ENCODE measurements around the gene FRMD4A. TPM values are rescaled to one million over a fixed set of nuclear protein-coding genes. Genes with fewer than 3 reads are reported as not detected.

Gene FRMD4A
- polyA plus RNA-seq, 1 donor (not counting 4 experiments of a cell fraction or from before 2014, with no cell fraction given): 12.9 TPM

DNA sequence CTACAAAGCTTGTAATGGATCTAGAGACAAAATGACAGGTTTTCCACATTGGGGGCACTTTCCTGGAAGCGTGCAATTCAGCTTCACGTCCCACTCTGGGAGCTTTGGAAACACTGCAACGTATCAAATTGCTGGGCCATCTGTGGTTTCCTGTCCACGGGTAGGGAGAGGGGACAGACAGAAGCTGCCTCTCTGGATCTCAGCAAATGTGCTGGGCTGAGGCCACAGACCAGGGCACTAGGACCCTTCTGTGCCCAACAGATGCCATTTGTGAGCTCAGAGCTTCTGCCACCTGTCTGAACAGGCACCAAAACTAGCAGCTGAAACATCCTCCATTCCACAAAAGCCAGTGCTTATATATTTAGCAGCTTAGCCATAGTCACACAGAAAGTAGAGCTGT is 40.9 kb upstream of the FRMD4A start:
- no peak overlapping the region for H2AFZ ChIP-seq (ENCODE audit: control insufficient read depth, low read length)
- H3K79me2 ChIP-seq (ENCODE audit: control insufficient read depth, insufficient read depth, low read length): no peaks in the 10 kb centered on the region
- no peak overlapping the region for H3K27ac ChIP-seq (ENCODE audit: control insufficient read depth, insufficient read depth, low read length)
- no peaks in the 10 kb centered on the region for H3K36me3 ChIP-seq (ENCODE audit: control insufficient read depth in 2 of 2, extremely low read depth in 1 of 2, insufficient read depth in 2 of 2, low read length in 2 of 2)
- no peak overlapping the region for H3K4me2 ChIP-seq (ENCODE audit: control insufficient read depth, extremely low read depth, insufficient read depth, low read depth, low read length)
- no peak for TF ChIP-seq CTCF (optimal IDR thresholded peaks at IDR 0.05 in 1 of 3, IDR thresholded peaks at IDR 0.05 in 1 of 3, conservative IDR thresholded peaks at IDR 0.05 in 1 of 3; ENCODE audit: extremely low read depth in 1 of 3, insufficient read depth in 2 of 3, low read length in 3 of 3)
- no peak for TF ChIP-seq EZH2 (IDR thresholded peaks at IDR 0.05; ENCODE audit: low read length)
- no peaks in the 10 kb centered on the region for H3K4me1 ChIP-seq (ENCODE audit: control insufficient read depth, extremely low read depth, insufficient read depth, low read length)
- DNase-seq (ENCODE audit: low read depth, low spot score): no peak
- H3K9me3 ChIP-seq (ENCODE audit: control insufficient read depth, low read depth, low read length): no peaks in the 10 kb centered on the region
- no peak overlapping the region for H3K9ac ChIP-seq (ENCODE audit: control insufficient read depth, extremely low read depth, insufficient read depth, low read length)
- dilution Hi-C loops (cut with MboI; ENCODE audit: extremely low pct_ligation_motif_present, low sequenced_read_pairs): no loop called here
- no peaks in the 10 kb centered on the region for H3K9me1 ChIP-seq (ENCODE audit: control insufficient read depth, extremely low read depth, insufficient read depth, low read length)
- H4K20me1 ChIP-seq (ENCODE audit: control insufficient read depth, extremely low read depth, insufficient read depth, low read length): no peaks in the 10 kb centered on the region
- H3K27me3 ChIP-seq (ENCODE audit: control insufficient read depth, extremely low read depth, insufficient read depth, low read length): peaks cover 9% of the 10 kb centered on the region
- no peak for FAIRE-seq
- H3K4me3 ChIP-seq (ENCODE audit: control insufficient read depth in 2 of 3, extremely low read depth in 1 of 3, insufficient read depth in 2 of 3, low read depth in 1 of 3, low read length in 3 of 3): no peak overlapping the region

DNA sequence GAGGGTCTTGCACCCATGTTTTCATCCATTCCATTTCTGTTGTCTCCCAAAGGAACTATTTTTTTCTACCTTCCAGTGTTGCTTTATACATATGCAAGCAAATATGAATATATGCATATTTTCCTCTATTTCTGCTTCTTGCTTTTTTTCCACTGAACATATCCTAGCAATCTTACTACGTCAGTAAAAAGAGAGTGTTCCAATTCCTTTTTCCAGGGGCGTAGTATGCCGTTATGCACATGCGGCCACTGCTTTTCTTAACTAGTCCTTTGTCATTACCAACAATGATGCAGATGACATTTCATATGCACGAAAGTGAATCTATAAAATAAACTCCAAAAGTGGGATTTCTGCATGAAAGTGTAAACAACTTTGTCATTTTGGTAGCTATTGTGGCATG is 40.2 kb upstream of the FRMD4A start:
- Histone ChIP-seq H2AFZ (ENCODE audit: control insufficient read depth, low read length) (no peak overlapping the region), H4K20me1 (ENCODE audit: control insufficient read depth, extremely low read depth, insufficient read depth, low read length) (no peaks in the 10 kb centered on the region), H3K4me2 (ENCODE audit: control insufficient read depth, extremely low read depth, insufficient read depth, low read depth, low read length) (no peak overlapping the region), H3K36me3 (ENCODE audit: control insufficient read depth in 2 of 2, extremely low read depth in 1 of 2, insufficient read depth in 2 of 2, low read length in 2 of 2) (no peaks in the 10 kb centered on the region), H3K27me3 (ENCODE audit: control insufficient read depth, extremely low read depth, insufficient read depth, low read length) (peaks cover 9% of the 10 kb centered on the region), H3K9ac (ENCODE audit: control insufficient read depth, extremely low read depth, insufficient read depth, low read length) (no peak overlapping the region), H3K9me3 (ENCODE audit: control insufficient read depth, low read depth, low read length) (no peaks in the 10 kb centered on the region), H3K4me3 (ENCODE audit: control insufficient read depth in 2 of 3, extremely low read depth in 1 of 3, insufficient read depth in 2 of 3, low read depth in 1 of 3, low read length in 3 of 3) (no peak overlapping the region), H3K79me2 (ENCODE audit: control insufficient read depth, insufficient read depth, low read length) (no peaks in the 10 kb centered on the region), H3K4me1 (ENCODE audit: control insufficient read depth, extremely low read depth, insufficient read depth, low read length) (no peaks in the 10 kb centered on the region), H3K27ac (ENCODE audit: control insufficient read depth, insufficient read depth, low read length) (no peak overlapping the region), H3K9me1 (ENCODE audit: control insufficient read depth, extremely low read depth, insufficient read depth, low read length) (no peaks in the 10 kb centered on the region)
- dilution Hi-C loops (cut with MboI; ENCODE audit: extremely low pct_ligation_motif_present, low sequenced_read_pairs): no loop called here
- DNase-seq (ENCODE audit: low read depth, low spot score) (no peak), FAIRE-seq (no peak)
- TF ChIP-seq EZH2 (IDR thresholded peaks at IDR 0.05; ENCODE audit: low read length) (no peak), CTCF (optimal IDR thresholded peaks at IDR 0.05 in 1 of 3, IDR thresholded peaks at IDR 0.05 in 1 of 3, conservative IDR thresholded peaks at IDR 0.05 in 1 of 3; ENCODE audit: extremely low read depth in 1 of 3, insufficient read depth in 2 of 3, low read length in 3 of 3) (no peak)
